KOPT-K1 (cell line): Measurements from ENCODE around the gene PANK4.

Experiments
- H3K27ac ChIP-seq: fragments of 200-600 bp; sonication (generic); 2 replicates; pipeline ENCODE4 v1.5.1; 2016; ENCODE audit warnings: antibody characterized with exemption, mild to moderate bottlenecking, low read depth, low read length; ENCODE audit not compliant: poor library complexity, severe bottlenecking
- H3K36me3 ChIP-seq: fragments of 200-600 bp; sonication (generic); 2 replicates; pipeline ENCODE4 v1.5.1; 2017; ENCODE audit warnings: antibody characterized with exemption, mild to moderate bottlenecking, low read length, moderate library complexity; ENCODE audit not compliant: insufficient read depth
- H3K9me3 ChIP-seq: fragments of 200-600 bp; sonication (generic); 2 replicates; pipeline ENCODE4 v1.5.1; 2017; ENCODE audit warnings: antibody characterized with exemption, low read length, mild to moderate bottlenecking; ENCODE audit not compliant: insufficient read depth, poor library complexity, severe bottlenecking

Gene PANK4

GRCh38 chr1:2543543-2544092 is 17.2 kb upstream of the PANK4 start:
- H3K27ac ChIP-seq: peak overlapping the region; percentile 67
- H3K9me3 ChIP-seq: no peaks in the 10 kb centered on the region
- H3K36me3 ChIP-seq: no peaks in the 10 kb centered on the region

- Histone ChIP-seq H3K9me3 (no peaks in the 10 kb centered on the region), H3K36me3 (no peaks in the 10 kb centered on the region), H3K27ac (peak overlapping the region; percentile 67)
Measured at GRCh38 chr1:2542246-2542915, 16.0 kb upstream of the PANK4 start.

GRCh38 chr1:2541619-2542245 is 15.3 kb upstream of the PANK4 start:
- Histone ChIP-seq H3K36me3 (no peaks in the 10 kb centered on the region), H3K9me3 (no peaks in the 10 kb centered on the region), H3K27ac (peak overlapping the region; percentile 67)

- no peaks in the 10 kb centered on the region for H3K9me3 ChIP-seq
- no peaks in the 10 kb centered on the region for H3K36me3 ChIP-seq
- H3K27ac ChIP-seq: peak overlapping the region; percentile 67
Measured at GRCh38 chr1:2540816-2541492, 14.6 kb upstream of the PANK4 start.

GRCh38 chr1:2539312-2539907 is 13.0 kb upstream of the PANK4 start:
- no peaks in the 10 kb centered on the region for H3K9me3 ChIP-seq
- H3K27ac ChIP-seq: peak overlapping the region; percentile 67
- H3K36me3 ChIP-seq: no peaks in the 10 kb centered on the region

GRCh38 chr1:2538872-2539271 is 12.5 kb upstream of the PANK4 start:
- Histone ChIP-seq H3K9me3 (no peaks in the 10 kb centered on the region), H3K36me3 (no peaks in the 10 kb centered on the region), H3K27ac (no peak overlapping the region)

- Histone ChIP-seq H3K27ac (no peak overlapping the region), H3K9me3 (no peaks in the 10 kb centered on the region), H3K36me3 (no peaks in the 10 kb centered on the region)
Measured at GRCh38 chr1:2538376-2538775, 12.0 kb upstream of the PANK4 start.

GRCh38 chr1:2537784-2538115 is 11.4 kb upstream of the PANK4 start:
- H3K9me3 ChIP-seq: no peaks in the 10 kb centered on the region

GRCh38 chr1:2535981-2536380 is 9.6 kb upstream of the PANK4 start:
- Histone ChIP-seq H3K27ac (no peak overlapping the region), H3K9me3 (no peaks in the 10 kb centered on the region), H3K36me3 (no peaks in the 10 kb centered on the region)

More at GRCh38 chr1:2537784-2538115, 11.4 kb upstream of the PANK4 start:
- H3K27ac ChIP-seq: no peak overlapping the region
- no peaks in the 10 kb centered on the region for H3K36me3 ChIP-seq

- Histone ChIP-seq H3K36me3 (no peaks in the 10 kb centered on the region), H3K9me3 (no peaks in the 10 kb centered on the region), H3K27ac (no peak overlapping the region)
Measured at GRCh38 chr1:2535455-2535854, 9.1 kb upstream of the PANK4 start.

- H3K27ac ChIP-seq: no peak overlapping the region
- H3K9me3 ChIP-seq: no peaks in the 10 kb centered on the region
Measured at GRCh38 chr1:2534687-2535441, 8.5 kb upstream of the PANK4 start.

GRCh38 chr1:2534315-2534686 is 7.9 kb upstream of the PANK4 start:
- Histone ChIP-seq H3K27ac (no peak overlapping the region), H3K9me3 (no peaks in the 10 kb centered on the region), H3K36me3 (no peaks in the 10 kb centered on the region)

More at GRCh38 chr1:2534687-2535441, 8.5 kb upstream of the PANK4 start:
- H3K36me3 ChIP-seq: no peaks in the 10 kb centered on the region

GRCh38 chr1:2533365-2533764 is 7.0 kb upstream of the PANK4 start:
- no peaks in the 10 kb centered on the region for H3K36me3 ChIP-seq
- no peaks in the 10 kb centered on the region for H3K9me3 ChIP-seq
- H3K27ac ChIP-seq: no peak overlapping the region

- Histone ChIP-seq H3K9me3 (no peaks in the 10 kb centered on the region), H3K27ac (no peak overlapping the region), H3K36me3 (no peaks in the 10 kb centered on the region)
Measured at GRCh38 chr1:2532485-2533160, 6.2 kb upstream of the PANK4 start.
